HT1080 (cell line): ENCODE measurements around the gene CD300LD. TPM values are rescaled to one million over a fixed set of nuclear protein-coding genes. Genes with fewer than 3 reads are reported as not detected.
"Not testable (repeated sequence)": the region's sequence is repeated elsewhere in the genome, so short reads cannot be mapped to it uniquely, and the experiment has no call there.

Experiments used
- DNase-seq: peaks from one replicate; pipeline ENCODE4 v3.0.0-alpha.2; 2015; ENCODE audit warnings: low read depth
- polyA plus RNA-seq, 2 experiments: library from polyadenylated mRNA; depleted of rRNA; stranded (reverse); fragments of >200 nt; gene quantifications; 2 replicates each; pipeline ENCODE4 v1.2.3, GENCODE V29; 2015
- total RNA-seq: library from RNA; depleted of rRNA; stranded (reverse); fragments of >200 nt; shearing (Covaris generic); gene quantifications from 2 replicates; pipeline ENCODE4 v1.2.3, GENCODE V29; 2014; rRNA removed

Gene CD300LD
- total RNA-seq, result not detected in 2 replicates
- not detected in 2 replicates for polyA plus RNA-seq (2015; cell fraction: cytosol; rRNA removed)
- not detected in 2 replicates for polyA plus RNA-seq (2015; cell fraction: nucleus; rRNA removed)

DNA sequence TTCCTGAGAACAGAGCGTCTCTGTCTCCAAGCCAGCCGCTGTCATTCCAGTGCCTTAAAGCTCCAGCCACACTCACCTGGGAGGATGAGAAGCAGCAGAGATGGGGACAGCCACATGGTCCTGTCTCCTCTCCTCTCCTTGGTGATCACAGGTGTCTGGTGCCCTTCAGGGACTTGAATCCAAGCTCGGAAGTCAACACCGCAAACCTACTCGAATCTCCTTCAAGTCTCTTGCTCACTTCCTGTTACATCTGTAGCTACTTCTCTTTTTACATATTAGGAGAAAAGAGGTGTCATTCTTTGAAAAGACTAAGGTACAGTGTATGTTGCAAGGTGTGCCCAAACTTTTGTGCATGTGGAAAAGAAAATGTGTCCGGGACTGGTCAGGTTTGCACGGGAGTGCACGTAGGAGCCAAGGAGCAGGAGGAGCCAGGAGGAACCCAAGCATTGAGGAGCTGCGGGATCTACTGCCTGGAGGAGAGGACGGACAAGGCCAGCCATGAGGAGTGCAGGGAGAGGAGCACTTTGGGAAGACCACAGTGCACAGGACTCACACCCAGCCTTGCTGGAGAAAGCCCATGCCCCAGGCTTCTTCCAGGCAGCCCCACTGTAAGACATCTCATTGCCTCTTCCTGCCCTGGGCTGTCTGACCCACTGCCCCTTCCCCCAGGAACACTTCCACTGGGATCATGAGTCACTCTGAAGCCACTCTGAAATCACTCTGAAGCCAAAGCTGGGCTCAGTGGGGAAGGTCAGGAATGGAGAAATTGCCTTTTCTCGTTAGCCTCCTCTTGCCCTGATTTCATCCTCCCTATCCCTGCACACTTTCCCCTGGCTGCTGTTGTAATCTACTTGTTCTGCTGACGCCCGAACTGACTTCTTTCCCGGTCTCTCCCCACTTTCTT, at the start of gene CD300LD:
CD300LD (minus strand) TSS at position 197 of the 904 bp plus-strand sequence; CDS start at position 116, 81 bp downstream.
- DNase-seq, result peak; percentile 26

- no peak for DNase-seq
These were observed 49.3 kb upstream of the CD300LD start for GRCh38 chr17:74641224-74641957.

- no peak for DNase-seq
These were observed 47.6 kb upstream of the CD300LD start for GRCh38 chr17:74639704-74640151.

- DNase-seq, result no peak
These were observed 45.8 kb upstream of the CD300LD start for GRCh38 chr17:74637926-74638325.

DNA sequence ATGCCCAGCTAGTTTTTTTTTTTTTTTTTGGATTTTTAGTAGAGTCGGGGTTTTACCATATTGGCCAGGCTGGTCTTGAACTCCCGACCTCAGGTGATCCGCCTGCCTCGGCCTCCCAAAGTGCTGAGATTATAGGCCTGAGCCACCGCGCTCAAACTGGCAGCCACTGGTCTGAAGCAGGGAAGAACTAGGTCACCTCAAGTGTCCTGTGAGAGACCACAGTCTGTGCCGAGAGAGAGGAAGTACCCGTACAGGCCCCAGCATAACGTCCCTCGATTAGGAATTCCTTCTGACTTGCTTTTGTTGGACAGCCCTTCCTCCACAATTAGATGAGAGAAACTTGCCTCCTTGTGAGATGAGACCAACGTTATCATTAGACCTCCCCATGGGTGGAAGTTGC, 45.2 kb upstream of the CD300LD start:
- DNase-seq, result no peak

GRCh38 chr17:74636541-74637085, 44.5 kb upstream of the CD300LD start:
- not testable (repeated sequence) for DNase-seq

- DNase-seq, result no peak
These were observed 43.3 kb upstream of the CD300LD start for GRCh38 chr17:74635418-74635817.

DNA sequence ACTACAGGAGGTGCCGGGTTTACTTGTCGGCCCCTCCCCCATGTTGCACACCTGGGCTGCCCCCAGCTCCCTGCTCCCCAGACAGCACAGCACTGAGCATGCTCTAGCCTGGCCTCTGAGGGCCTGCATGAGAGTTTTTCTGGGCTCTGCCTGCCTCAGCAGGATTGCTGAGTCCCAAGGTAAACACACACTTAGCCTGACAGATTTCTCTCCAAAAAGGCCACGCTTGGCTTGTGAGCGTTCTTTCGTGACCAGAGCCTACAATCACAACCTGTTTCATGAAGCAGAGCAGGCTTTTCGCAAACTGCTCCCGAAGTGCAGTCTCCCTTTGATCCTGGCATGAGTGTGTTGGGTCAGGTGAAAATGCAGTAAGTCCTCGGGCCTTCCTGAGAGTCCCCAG, 41.2 kb upstream of the CD300LD start:
- no peak for DNase-seq

DNA sequence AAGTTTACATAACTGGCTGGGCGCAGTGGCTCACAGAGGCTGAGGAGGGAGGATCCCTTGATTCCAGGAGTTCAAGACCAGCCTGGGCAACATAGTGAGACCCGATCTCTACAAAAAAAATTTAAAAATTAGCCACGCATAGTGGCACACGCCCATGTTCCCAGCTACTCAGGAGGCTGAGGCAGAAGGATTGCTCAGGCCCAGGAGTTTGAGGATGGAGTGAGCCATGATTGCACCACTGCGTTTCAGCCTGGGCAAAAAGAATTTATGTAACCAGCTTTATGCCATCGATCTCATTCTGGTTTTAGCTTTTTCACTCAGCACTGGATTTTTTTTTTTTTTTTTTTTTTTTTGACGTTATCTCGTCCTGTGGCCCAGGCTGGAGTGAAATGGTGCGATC, 40.5 kb upstream of the CD300LD start:
- DNase-seq, result no peak

GRCh38 chr17:74631468-74632450, 39.7 kb upstream of the CD300LD start:
- DNase-seq, result peak; percentile 7

- DNase-seq, result not testable (repeated sequence)
These were observed 38.2 kb upstream of the CD300LD start for GRCh38 chr17:74630251-74630650.

- no peak for DNase-seq
These were observed 33.6 kb upstream of the CD300LD start for GRCh38 chr17:74625661-74626060.

- no peak for DNase-seq
These were observed 32.0 kb upstream of the CD300LD start for GRCh38 chr17:74624131-74624530.

DNA sequence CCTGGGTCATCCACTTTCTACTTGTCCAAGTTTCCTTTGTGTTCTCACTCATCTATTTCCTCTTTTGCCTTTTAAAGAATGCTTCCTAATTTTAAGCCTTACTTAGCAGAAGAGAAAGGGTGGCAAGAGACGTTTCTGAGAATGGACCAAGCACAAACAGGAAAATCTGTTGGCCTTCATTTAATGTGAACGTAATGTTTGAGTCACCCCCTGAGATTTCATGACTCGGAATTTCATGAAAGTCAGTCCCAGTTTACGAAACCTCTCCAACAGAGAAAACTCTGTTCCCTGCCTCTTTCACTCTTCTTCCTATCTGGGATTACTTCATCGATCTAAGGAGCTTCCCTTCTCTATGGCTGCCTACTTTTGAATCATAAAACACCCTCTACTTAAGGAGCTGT, 31.6 kb upstream of the CD300LD start, which contains the start of gene CD300E:
CD300E (minus strand) TSS at position 46 of the 401 bp plus-strand sequence. CDS start 117 bp downstream, outside the sequence.
- no peak for DNase-seq

- no peak for DNase-seq
These were observed 27.1 kb upstream of the CD300LD start for GRCh38 chr17:74619077-74619673.

DNA sequence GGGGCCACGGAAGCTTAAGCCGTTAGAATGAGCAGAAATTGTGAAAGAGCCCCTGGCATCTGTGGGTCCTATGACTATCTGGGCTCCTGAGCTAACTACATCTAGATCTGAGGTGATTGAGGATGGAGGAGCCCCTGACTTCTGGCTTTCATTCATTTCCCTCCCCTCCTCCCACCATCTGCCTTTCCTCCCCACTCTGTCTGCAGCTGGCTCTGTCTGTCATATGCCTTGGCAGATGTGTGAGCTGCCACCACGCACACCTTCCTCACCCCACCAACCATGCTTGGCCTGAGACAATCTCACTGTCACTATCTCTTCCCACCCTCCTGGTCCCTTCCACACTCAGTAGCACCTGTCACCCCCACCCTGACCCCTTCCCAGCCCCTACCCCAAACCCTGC, 26.4 kb upstream of the CD300LD start:
- no peak for DNase-seq

GRCh38 chr17:74616696-74617095, 24.6 kb upstream of the CD300LD start:
- no peak for DNase-seq

- no peak for DNase-seq
These were observed 20.0 kb upstream of the CD300LD start for GRCh38 chr17:74612046-74612445.

DNA sequence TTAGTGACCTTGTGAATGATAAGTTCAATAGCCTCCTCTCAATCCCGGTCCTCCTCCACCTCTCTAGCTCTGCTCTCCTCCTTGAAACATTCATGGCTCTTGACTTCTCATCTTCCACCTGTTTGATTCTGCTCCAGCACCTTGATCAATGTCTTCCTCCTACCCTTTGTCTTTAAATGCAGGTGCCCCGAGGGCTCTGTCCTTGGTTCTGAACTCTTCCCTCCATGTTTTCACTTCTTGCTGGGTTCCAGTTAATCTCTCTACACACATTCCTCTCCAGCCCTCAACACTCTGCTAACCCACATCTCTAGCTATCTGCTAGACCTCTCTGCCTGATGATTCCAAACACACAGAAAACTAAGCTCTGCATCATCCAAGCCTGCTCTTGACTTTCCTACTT, 18.0 kb upstream of the CD300LD start:
- no peak for DNase-seq

DNA sequence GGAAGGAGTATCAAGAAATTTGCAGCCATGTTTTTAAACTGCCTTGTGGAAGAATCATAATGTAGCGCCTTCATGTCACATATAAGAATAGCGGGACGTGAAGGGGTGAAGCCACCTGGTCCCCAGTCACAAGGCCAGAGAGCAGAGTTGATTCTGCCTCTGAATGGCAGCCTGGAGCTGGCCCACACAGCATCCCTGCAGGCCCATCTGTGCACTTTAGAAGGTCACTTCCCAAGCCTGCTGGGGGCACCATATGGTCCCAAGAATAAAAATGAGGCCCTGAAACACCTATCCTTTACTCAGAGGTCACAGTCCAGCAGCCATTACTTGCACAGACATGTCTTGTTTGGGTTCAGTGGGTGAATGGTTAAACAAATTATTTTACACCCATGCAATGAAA, 16.4 kb upstream of the CD300LD start:
- DNase-seq, result no peak
